Measurements from ENCODE around the gene ZFP91. TPM values are rescaled to one million over a fixed set of nuclear protein-coding genes. Genes with fewer than 3 reads are reported as not detected.

The ZFP91 gene
- total RNA-seq, 1 donor from 2014 or later, result 59.2 TPM

GRCh38 chr11:58574881-58575280 lies 4.0 kb upstream of the ZFP91 start:
- Mint-ChIP-seq H3K36me3 (ENCODE audit: low read depth) (peaks cover 14% of the 10 kb centered on the region), H3K4me1 (ENCODE audit: low read depth) (peaks cover 64% of the 10 kb centered on the region), H3K4me3 (peak overlapping the region; percentile 90), H3K27ac (peak overlapping the region; percentile 100), H3K27me3 (ENCODE audit: insufficient read depth) (no peaks in the 10 kb centered on the region), H3K9me3 (no peaks in the 10 kb centered on the region)
- no peak for DNase-seq (ENCODE audit: low spot score)
- intact Hi-C loops (cut with micrococcal nuclease), result loop anchor here (2.0 to 10.0 kb wide), 7 partner anchors 632 to 1282 kb away; partner anchors contain the start of genes P2RX3, SLC43A3, SSRP1 and STX3

- Mint-ChIP-seq H3K27ac (peak within 1 kb of the TSS; percentile 100), H3K27me3 (ENCODE audit: insufficient read depth) (no peaks in the 10 kb centered on the region), H3K4me1 (ENCODE audit: low read depth) (peaks cover 66% of the 10 kb centered on the region), H3K4me3 (peak within 1 kb of the TSS; percentile 90), H3K36me3 (ENCODE audit: low read depth) (peaks cover 11% of the 10 kb centered on the region), H3K9me3 (no peaks in the 10 kb centered on the region)
- intact Hi-C loops (cut with micrococcal nuclease), result loop anchor here (2.0 to 10.0 kb wide), 7 partner anchors 632 to 1282 kb away; partner anchors contain the start of genes P2RX3, SLC43A3, SSRP1 and STX3
- DNase-seq (ENCODE audit: low spot score), result peak; percentile 45
These were observed 3.4 kb upstream of the ZFP91 start, which contains the start of gene LPXN for GRCh38 chr11:58575377-58576020. Gene LPXN (minus strand): TSS chr11:58575856. CDS start chr11:58575772, 84 bp downstream.

- no peak for DNase-seq (ENCODE audit: low spot score)
- no peaks in the 10 kb centered on the region for H3K27me3 Mint-ChIP-seq (ENCODE audit: insufficient read depth)
- peak overlapping the region; percentile 90 for H3K4me3 Mint-ChIP-seq
- H3K27ac Mint-ChIP-seq, result peak overlapping the region; percentile 100
- intact Hi-C loops (cut with micrococcal nuclease), result loop anchor here (1.0 to 10.0 kb wide), 9 partner anchors 9 to 1280 kb away; partner anchors contain the start of genes P2RX3, SLC43A3, SSRP1 and STX3
- H3K36me3 Mint-ChIP-seq (ENCODE audit: low read depth), result peaks cover 14% of the 10 kb centered on the region
- peaks cover 71% of the 10 kb centered on the region for H3K4me1 Mint-ChIP-seq (ENCODE audit: low read depth)
- no peaks in the 10 kb centered on the region for H3K9me3 Mint-ChIP-seq
These were observed 1.9 kb upstream of the ZFP91 start for GRCh38 chr11:58576887-58577471.

GRCh38 chr11:58577555-58578135 lies 1.2 kb upstream of the ZFP91 start:
- intact Hi-C loops (cut with micrococcal nuclease), result loop anchor here (1.0 to 10.0 kb wide), 19 partner anchors 9 to 1280 kb away; partner anchors contain the start of genes CLP1, FAM111A, FAM111B and MED19
- peak; percentile 65 for DNase-seq (ENCODE audit: low spot score)
- H3K9me3 Mint-ChIP-seq, result no peaks in the 10 kb centered on the region
- H3K4me1 Mint-ChIP-seq (ENCODE audit: low read depth), result peaks cover 74% of the 10 kb centered on the region
- peaks cover 13% of the 10 kb centered on the region for H3K36me3 Mint-ChIP-seq (ENCODE audit: low read depth)
- H3K4me3 Mint-ChIP-seq, result peak overlapping the region; percentile 90
- H3K27me3 Mint-ChIP-seq (ENCODE audit: insufficient read depth), result no peaks in the 10 kb centered on the region
- H3K27ac Mint-ChIP-seq, result peak overlapping the region; percentile 100

- Mint-ChIP-seq H3K4me3 (peak overlapping the region; percentile 90), H3K9me3 (no peaks in the 10 kb centered on the region), H3K27ac (peak overlapping the region; percentile 100), H3K36me3 (ENCODE audit: low read depth) (peaks cover 13% of the 10 kb centered on the region), H3K4me1 (ENCODE audit: low read depth) (peaks cover 77% of the 10 kb centered on the region), H3K27me3 (ENCODE audit: insufficient read depth) (no peaks in the 10 kb centered on the region)
- DNase-seq (ENCODE audit: low spot score), result peak; percentile 91
- intact Hi-C loops (cut with micrococcal nuclease), result loop anchor here (1.0 to 10.0 kb wide), 16 partner anchors 35 to 1279 kb away; partner anchors contain the start of genes CLP1, FAM111A, FAM111B and MED19
These were observed 678 bp upstream of the ZFP91 start for GRCh38 chr11:58578136-58578634.

- peak overlapping the region; percentile 94 for H3K4me3 Mint-ChIP-seq
- no peaks in the 10 kb centered on the region for H3K27me3 Mint-ChIP-seq (ENCODE audit: insufficient read depth)
- H3K4me1 Mint-ChIP-seq (ENCODE audit: low read depth), result peaks cover 73% of the 10 kb centered on the region
These were observed 598 bp downstream of the ZFP91 start for GRCh38 chr11:58579192-58580129.

GRCh38 chr11:58580311-58580710 lies 1.4 kb downstream of the ZFP91 start:
- Mint-ChIP-seq H3K4me1 (ENCODE audit: low read depth) (peaks cover 64% of the 10 kb centered on the region), H3K9me3 (no peaks in the 10 kb centered on the region), H3K27ac (peak overlapping the region; percentile 95), H3K36me3 (ENCODE audit: low read depth) (peaks cover 11% of the 10 kb centered on the region), H3K27me3 (ENCODE audit: insufficient read depth) (no peaks in the 10 kb centered on the region), H3K4me3 (peak overlapping the region; percentile 94)
- DNase-seq (ENCODE audit: low spot score), result no peak
- intact Hi-C loops (cut with micrococcal nuclease), result loop anchor here (1.0 kb wide), 2 partner anchors 8 to 17 kb away; no protein-coding TSS in a partner anchor

More at GRCh38 chr11:58579192-58580129, 598 bp downstream of the ZFP91 start:
- DNase-seq (ENCODE audit: low spot score), result peak; percentile 85
- intact Hi-C loops (cut with micrococcal nuclease), result loop anchor here (1.0 to 10.0 kb wide), 12 partner anchors 9 to 1278 kb away; partner anchors contain the start of genes FAM111A, P2RX3, PATL1 and SLC43A3
- Mint-ChIP-seq H3K36me3 (ENCODE audit: low read depth) (peaks cover 15% of the 10 kb centered on the region), H3K27ac (peak overlapping the region; percentile 100), H3K9me3 (no peaks in the 10 kb centered on the region)

GRCh38 chr11:58582437-58582836 lies 3.6 kb downstream of the ZFP91 start:
- peaks cover 18% of the 10 kb centered on the region for H3K36me3 Mint-ChIP-seq (ENCODE audit: low read depth)
- intact Hi-C loops (cut with micrococcal nuclease), result no loop called here
- no peak overlapping the region for H3K27ac Mint-ChIP-seq
- H3K4me1 Mint-ChIP-seq (ENCODE audit: low read depth), result peaks cover 55% of the 10 kb centered on the region
- no peak for DNase-seq (ENCODE audit: low spot score)
- no peaks in the 10 kb centered on the region for H3K27me3 Mint-ChIP-seq (ENCODE audit: insufficient read depth)
- no peaks in the 10 kb centered on the region for H3K9me3 Mint-ChIP-seq
- no peak overlapping the region for H3K4me3 Mint-ChIP-seq

GRCh38 chr11:58586998-58587397 lies 8.1 kb downstream of the ZFP91 start:
- Mint-ChIP-seq H3K9me3 (no peaks in the 10 kb centered on the region), H3K27me3 (ENCODE audit: insufficient read depth) (no peaks in the 10 kb centered on the region), H3K36me3 (ENCODE audit: low read depth) (peaks cover 26% of the 10 kb centered on the region), H3K4me3 (no peak overlapping the region), H3K4me1 (ENCODE audit: low read depth) (peaks cover 44% of the 10 kb centered on the region), H3K27ac (no peak overlapping the region)
- intact Hi-C loops (cut with micrococcal nuclease), result no loop called here
- no peak for DNase-seq (ENCODE audit: low spot score)

- H3K27ac Mint-ChIP-seq, result peak overlapping the region; percentile 48
- intact Hi-C loops (cut with micrococcal nuclease), result no loop called here
- H3K4me1 Mint-ChIP-seq (ENCODE audit: low read depth), result peaks cover 56% of the 10 kb centered on the region
- H3K36me3 Mint-ChIP-seq (ENCODE audit: low read depth), result peaks cover 32% of the 10 kb centered on the region
- H3K4me3 Mint-ChIP-seq, result no peak overlapping the region
- H3K27me3 Mint-ChIP-seq (ENCODE audit: insufficient read depth), result no peaks in the 10 kb centered on the region
- DNase-seq (ENCODE audit: low spot score), result no peak
- no peaks in the 10 kb centered on the region for H3K9me3 Mint-ChIP-seq
These were observed 12.8 kb downstream of the ZFP91 start for GRCh38 chr11:58591659-58592058.

- no peak for DNase-seq (ENCODE audit: low spot score)
- Mint-ChIP-seq H3K27ac (peak overlapping the region; percentile 64), H3K4me1 (ENCODE audit: low read depth) (peaks cover 63% of the 10 kb centered on the region), H3K4me3 (no peak overlapping the region), H3K27me3 (ENCODE audit: insufficient read depth) (no peaks in the 10 kb centered on the region), H3K36me3 (ENCODE audit: low read depth) (peaks cover 30% of the 10 kb centered on the region), H3K9me3 (no peaks in the 10 kb centered on the region)
- intact Hi-C loops (cut with micrococcal nuclease), result no loop called here
These were observed 14.1 kb downstream of the ZFP91 start for GRCh38 chr11:58592760-58593472.
